A549 (cell line): Measurements from ENCODE around the gene LRFN4. TPM values are rescaled to one million over a fixed set of nuclear protein-coding genes. Genes with fewer than 3 reads are reported as not detected.
A peak's percentile ranks its signal among the peaks of the same experiment; 100 is the strongest.

Experiments used
- ATAC-seq, 2 experiments: fragments of 200-7000 bp in 1 of 2; fragments of >200 bp in 1 of 2; cut with Nextera tagmentation in 1 of 2; cut with Tn5 transposase in 1 of 2; 3 replicates each; pipeline versions ENCODE4 v1.8.0 to v1.9.1; 2018 to 2020; ENCODE audit warnings: mild to moderate bottlenecking in 1 of 2, moderate library complexity in 1 of 2
- CTCF ChIA-PET: fragments of 300-600 bp; sonication (Branson Sonifier 250); formaldehyde crosslinking; extraction: SDS; loops from one replicate; lab custom pipeline; 2021; ENCODE audit warnings: antibody characterized with exemption, inconsistent platforms; lab: Yijun Ruan, JAX
- POLR2A ChIA-PET: fragments of 350-600 bp; formaldehyde crosslinking; extraction: SDS; loops from one replicate; lab custom pipeline; 2021; ENCODE audit warnings: antibody characterized with exemption, inconsistent platforms; lab: Yijun Ruan, JAX
- DNase-seq, 2 experiments: peaks; one replicate each; pipeline versions ENCODE4 v3.0.0 to v3.0.0-alpha.2; 2011 to 2016; ENCODE audit warnings: low read depth in 1 of 2, low spot score in 1 of 2
- FAIRE-seq: peaks from 2 replicates; lab custom pipeline; 2011; peaks lifted over from hg19 to GRCh38; lab: Jason Lieb, UNC
- H3K27ac ChIP-seq, 2 experiments: fragments of >200 bp; sonication (Bioruptor Twin); formaldehyde crosslinking; 3 replicates each; pipeline ENCODE4 v1.5.1; 2016 to 2017
- H3K4me1 ChIP-seq: fragments of >200 bp; sonication (Bioruptor Twin); formaldehyde crosslinking; 3 replicates; pipeline ENCODE4 v1.6.1; 2016
- H3K4me2 ChIP-seq: fragments of >200 bp; sonication (Bioruptor Twin); formaldehyde crosslinking; 3 replicates; pipeline ENCODE4 v1.6.1; 2016
- H3K4me3 ChIP-seq: fragments of >200 bp; sonication (Bioruptor Twin); formaldehyde crosslinking; 3 replicates; pipeline ENCODE4 v1.5.1; 2016
- H3K9me3 ChIP-seq: fragments of >200 bp; sonication (Bioruptor Twin); formaldehyde crosslinking; 3 replicates; pipeline ENCODE4 v1.6.1; 2016
- BHLHE40 ChIP-seq: IDR thresholded peaks from 2 replicates; pipeline ENCODE4 v1.6.1; 2012; ENCODE audit warnings: low read depth, low read length, inconsistent platforms
- CHD2 ChIP-seq: fragments of 150-350 bp; IDR thresholded peaks from 2 replicates; pipeline ENCODE4 v1.6.1; 2014; ENCODE audit warnings: low read length; ENCODE audit not compliant: partially characterized antibody
- EHF ChIP-seq: fragments of 250-450 bp; sonication (Bioruptor Pico); IDR thresholded peaks from 2 replicates; pipeline ENCODE4 v1.5.0; 2020; ENCODE audit warnings: mild to moderate bottlenecking
- EHMT2 ChIP-seq: fragments of 200-600 bp; sonication (generic); IDR thresholded peaks from 2 replicates; pipeline ENCODE4 v1.6.1; 2016; ENCODE audit warnings: antibody characterized with exemption, low read depth, mild to moderate bottlenecking, moderate library complexity
- FOSB ChIP-seq: fragments of 250-450 bp; sonication (Bioruptor Pico); IDR thresholded peaks from 2 replicates; pipeline ENCODE4 v1.5.0; 2020; ENCODE audit warnings: mild to moderate bottlenecking, moderate library complexity
- JUNB ChIP-seq: fragments of >200 bp; sonication (Bioruptor Twin); formaldehyde crosslinking; IDR thresholded peaks from 2 replicates; pipeline ENCODE4 v1.6.1; 2016
- KDM1A ChIP-seq: fragments of 200-600 bp; sonication (generic); IDR thresholded peaks from 2 replicates; pipeline ENCODE4 v1.6.1; 2016; ENCODE audit warnings: low read depth, mild to moderate bottlenecking
- KDM5A ChIP-seq: fragments of 200-600 bp; sonication (generic); IDR thresholded peaks from 2 replicates; pipeline ENCODE4 v1.6.1; 2016; ENCODE audit warnings: antibody characterized with exemption, mild to moderate bottlenecking
- MAX ChIP-seq: IDR thresholded peaks from 2 replicates; pipeline ENCODE4 v1.6.1; 2012
- MAZ ChIP-seq: fragments of 150-350 bp; IDR thresholded peaks from 2 replicates; pipeline ENCODE4 v1.6.1; 2014; ENCODE audit warnings: antibody characterized with exemption, low read depth, low read length, borderline replicate concordance
- NR3C1 ChIP-seq: fragments of >200 bp; sonication (Bioruptor Twin); formaldehyde crosslinking; IDR thresholded peaks from 3 replicates; pipeline ENCODE4 v1.6.1; 2017
- PHF8 ChIP-seq: fragments of 200-600 bp; sonication (generic); IDR thresholded peaks from 2 replicates; pipeline ENCODE4 v1.6.1; 2016; ENCODE audit warnings: low read depth, mild to moderate bottlenecking, antibody characterized with exemption, moderate library complexity, borderline replicate concordance
- RAD21 ChIP-seq, 2 experiments: fragments of >200 bp in 1 of 2; sonication (Bioruptor Twin) in 1 of 2; formaldehyde crosslinking in 1 of 2; IDR thresholded peaks in 1 of 2; conservative IDR thresholded peaks in 1 of 2; 2 replicates in 1 of 2; 3 replicates in 1 of 2; pipeline ENCODE4 v1.6.1; 2012 to 2018; ENCODE audit warnings: inconsistent platforms in 1 of 2
- RNF2 ChIP-seq: fragments of 200-600 bp; sonication (generic); IDR thresholded peaks from 2 replicates; pipeline ENCODE4 v1.6.1; 2016; ENCODE audit warnings: low read depth, mild to moderate bottlenecking, antibody characterized with exemption, moderate library complexity, borderline replicate concordance
- SMC3 ChIP-seq: fragments of >200 bp; sonication (Bioruptor Twin); formaldehyde crosslinking; IDR thresholded peaks from 3 replicates; pipeline ENCODE4 v1.6.1; 2018; ENCODE audit warnings: inconsistent platforms
- TP53 ChIP-seq: fragments of 250-450 bp; sonication (Bioruptor Pico); IDR thresholded peaks from 2 replicates; pipeline ENCODE4 v1.5.0; 2021; ENCODE audit warnings: mild to moderate bottlenecking, moderate library complexity
- ZFP36 ChIP-seq: fragments of 450-650 bp; IDR thresholded peaks from 2 replicates; pipeline ENCODE4 v1.6.1; 2014; ENCODE audit warnings: borderline replicate concordance; ENCODE audit not compliant: partially characterized antibody
- WGBS: methylation state at CpG from one replicate; pipeline ENCODE4 v1.1.6; 2017; ENCODE audit errors: missing lambda C conversion rate; 5-methylcytosine and 5-hydroxymethylcytosine counted together
- polyA plus RNA-seq, 4 experiments: library from polyadenylated mRNA; depleted of rRNA in 3 of 4; stranded (reverse); fragments of >200 nt; fragmentation: RNase III in 1 of 4; extraction: RNeasy Plus Mini Kit Qiagen cat#74134 plus additional on column Dnase treatment in 1 of 4; gene quantifications; 2 replicates in 3 of 4; 3 replicates in 1 of 4; pipeline ENCODE4 v1.2.3, GENCODE V29; 2011 to 2017
- TF ChIP-seq, protein P1 (sequence below): fragments of 250-450 bp; sonication (Bioruptor Pico); IDR thresholded peaks from 2 replicates; pipeline ENCODE4 v1.5.0; 2020; ENCODE audit warnings: low read depth, mild to moderate bottlenecking, moderate library complexity
- TF ChIP-seq, protein P2 (sequence below): fragments of 450-650 bp; IDR thresholded peaks from 2 replicates; pipeline ENCODE4 v1.6.1; 2014; ENCODE audit warnings: antibody characterized with exemption

The LRFN4 gene
- polyA plus RNA-seq, 2 of the 4 experiments (the other 2 are of a cell fraction) = 8.8 to 50.0 TPM

DNA sequence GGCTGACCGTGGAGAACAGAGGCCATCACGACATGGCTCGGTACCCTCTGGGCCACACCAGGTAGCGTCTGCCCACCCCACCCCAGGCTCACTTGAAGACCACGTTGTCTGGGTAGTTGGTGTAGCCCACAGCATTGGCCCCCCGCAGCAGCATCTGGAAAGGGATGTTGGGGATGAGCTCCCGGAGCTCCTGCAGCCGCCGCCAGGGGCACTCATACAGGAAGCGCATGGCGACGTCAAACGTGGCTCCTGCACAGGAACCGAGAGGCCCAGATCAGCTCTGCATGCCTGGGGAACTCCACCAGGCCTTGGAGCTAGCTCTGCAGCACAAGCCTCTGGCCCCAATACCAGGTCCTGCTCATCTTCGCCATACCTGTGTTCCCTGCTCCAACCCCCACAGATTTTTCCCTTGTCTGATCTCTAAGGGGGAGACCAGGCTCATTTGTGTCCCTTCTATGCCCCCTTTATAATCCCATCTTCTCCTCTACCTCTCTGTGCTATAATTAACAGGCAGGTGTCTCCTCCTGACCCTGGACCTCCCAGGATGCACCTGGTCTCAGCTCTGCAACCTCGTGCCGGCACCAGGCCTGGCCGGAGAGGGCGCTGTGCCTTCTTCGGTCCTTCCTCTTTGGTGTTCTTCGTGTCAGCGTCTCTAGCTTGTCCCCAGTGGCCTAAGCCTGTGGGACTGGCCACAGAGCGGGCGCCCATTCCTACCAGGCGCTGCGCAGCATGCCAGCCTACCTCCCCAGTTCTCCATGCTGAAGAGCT lies 5.0 kb upstream of the LRFN4 start:
- H3K4me1 ChIP-seq = peaks cover 11% of the 10 kb centered on the region
- no peak for ATAC-seq
- 89% methylated on average over 24 of the region's 26 CpGs for WGBS

DNA sequence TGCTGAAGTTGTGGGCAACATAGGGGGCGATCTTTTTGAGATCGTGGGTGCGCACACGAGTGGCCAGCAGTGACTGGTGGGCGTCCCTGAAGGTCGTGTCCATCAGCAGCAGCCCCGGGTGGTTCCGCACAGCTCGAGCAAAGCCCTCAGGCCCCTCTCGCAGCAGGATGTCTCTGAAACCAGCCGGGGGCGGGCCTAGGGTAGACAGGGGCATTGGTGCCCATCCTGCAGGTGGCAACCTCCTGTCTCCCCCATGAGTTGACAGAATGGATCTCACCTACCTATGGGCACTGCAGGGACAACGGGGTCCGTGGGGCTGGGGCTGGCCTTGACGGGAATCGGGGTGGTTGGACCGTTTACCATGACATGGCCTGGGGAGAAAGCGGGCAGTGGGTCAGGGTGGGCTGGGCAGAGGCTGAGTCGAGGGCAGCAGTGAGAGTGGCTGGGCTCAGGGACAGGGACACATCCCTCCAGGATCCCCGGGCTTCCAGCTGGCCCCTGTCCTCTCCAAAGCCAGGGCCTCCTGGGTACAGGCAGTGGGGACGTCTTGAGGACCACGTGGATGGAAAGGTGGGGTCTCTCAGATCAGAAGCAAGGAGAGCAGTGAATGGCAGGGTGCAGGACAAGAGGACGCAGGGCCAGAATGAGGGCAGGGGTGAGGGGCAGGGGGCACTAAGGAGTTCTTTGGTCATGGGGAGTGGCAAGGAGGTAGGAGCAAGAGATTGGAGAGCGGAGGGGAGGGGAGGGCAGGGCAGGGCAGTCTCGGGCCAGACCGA lies 4.2 kb upstream of the LRFN4 start:
- Histone ChIP-seq H3K4me2 (no peak overlapping the region), H3K4me1 (peaks cover 12% of the 10 kb centered on the region), H3K4me3 (no peak overlapping the region), H3K27ac (no peak overlapping the region), H3K9me3 (no peaks in the 10 kb centered on the region)
- FAIRE-seq = no peak
- ChIA-PET CTCF (interaction anchor here (1.0 to 3.3 kb wide), 5 partner anchors 9 to 157 kb away, joined by 3 to 15 read pairs (median 8); partner anchors contain the start of gene RCE1), POLR2A (interaction anchor here (5.5 kb wide), 1 partner anchor 8 kb away, joined by 53 read pairs; the partner anchor contains the start of gene RCE1)
- no peak for ATAC-seq
- no peak for DNase-seq
- WGBS = 91% methylated on average over 24 of the region's 26 CpGs
- TF ChIP-seq PHF8 = no peak
- TF ChIP-seq RAD21 (conservative IDR thresholded peaks at IDR 0.05 in 1 of 2, IDR thresholded peaks at IDR 0.05 in 1 of 2) = no peak
- no peak for TF ChIP-seq CHD2
- TF ChIP-seq MAZ = no peak
- TF ChIP-seq BHLHE40 = no peak
- TF ChIP-seq, protein P1, sequence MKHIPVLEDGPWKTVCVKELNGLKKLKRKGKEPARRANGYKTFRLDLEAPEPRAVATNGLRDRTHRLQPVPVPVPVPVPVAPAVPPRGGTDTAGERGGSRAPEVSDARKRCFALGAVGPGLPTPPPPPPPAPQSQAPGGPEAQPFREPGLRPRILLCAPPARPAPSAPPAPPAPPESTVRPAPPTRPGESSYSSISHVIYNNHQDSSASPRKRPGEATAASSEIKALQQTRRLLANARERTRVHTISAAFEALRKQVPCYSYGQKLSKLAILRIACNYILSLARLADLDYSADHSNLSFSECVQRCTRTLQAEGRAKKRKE (CRISPR knock-in tag) = no peak
- no peak for TF ChIP-seq FOSB (CRISPR knock-in tag)
- TF ChIP-seq EHF (CRISPR knock-in tag) = no peak
- no peak for TF ChIP-seq EHMT2
- TF ChIP-seq, all 56 proteins: peak for 0

More for the DNA sequence above, 5.0 kb upstream of the LRFN4 start:
- peak in 1 of 2 experiments; percentile 43 for DNase-seq
- POLR2A ChIA-PET = interaction anchor here (1.3 to 5.5 kb wide), 2 partner anchors 7 to 32 kb away, joined by 5 to 53 read pairs; partner anchors contain the start of gene RCE1
- Histone ChIP-seq H3K27ac (no peak overlapping the region), H3K9me3 (no peaks in the 10 kb centered on the region), H3K4me2 (no peak overlapping the region), H3K4me3 (no peak overlapping the region)
- CTCF ChIA-PET = interaction anchor here (1.0 to 3.3 kb wide), 5 partner anchors 11 to 156 kb away, joined by 3 to 15 read pairs (median 3); no protein-coding TSS in a partner anchor
- TF ChIP-seq MAX = 0 out of 2 replicates have a peak, but pooled peaks have one; percentile 11
- TF ChIP-seq TP53 (CRISPR knock-in tag) = no peak
- TF ChIP-seq KDM1A = no peak
- no peak for TF ChIP-seq KDM5A
- no peak for TF ChIP-seq EHF (CRISPR knock-in tag)
- no peak for FAIRE-seq

- no peak overlapping the region for H3K4me2 ChIP-seq
- peaks cover 20% of the 10 kb centered on the region for H3K4me1 ChIP-seq
- ChIA-PET CTCF (interaction anchor here (0.7 to 3.4 kb wide), 8 partner anchors 10 to 160 kb away, joined by 3 to 16 read pairs (median 4); partner anchors contain the start of genes C11orf86 and RCE1), POLR2A (interaction anchor here (5.5 kb wide), 1 partner anchor 9 kb away, joined by 53 read pairs; the partner anchor contains the start of gene RCE1)
- 90% methylated on average over 26 of the region's 26 CpGs for WGBS
- DNase-seq (no peak), FAIRE-seq (no peak), ATAC-seq (no peak)
- TF ChIP-seq FOSB (CRISPR knock-in tag) (no peak), SMC3 (no peak), RNF2 (no peak), BHLHE40 (no peak), KDM5A (no peak), JUNB (no peak), ZFP36 (no peak), NR3C1 (no peak)
- TF ChIP-seq, protein P2, sequence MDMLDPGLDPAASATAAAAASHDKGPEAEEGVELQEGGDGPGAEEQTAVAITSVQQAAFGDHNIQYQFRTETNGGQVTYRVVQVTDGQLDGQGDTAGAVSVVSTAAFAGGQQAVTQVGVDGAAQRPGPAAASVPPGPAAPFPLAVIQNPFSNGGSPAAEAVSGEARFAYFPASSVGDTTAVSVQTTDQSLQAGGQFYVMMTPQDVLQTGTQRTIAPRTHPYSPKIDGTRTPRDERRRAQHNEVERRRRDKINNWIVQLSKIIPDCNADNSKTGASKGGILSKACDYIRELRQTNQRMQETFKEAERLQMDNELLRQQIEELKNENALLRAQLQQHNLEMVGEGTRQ = no peak
- no peaks in the 10 kb centered on the region for H3K9me3 ChIP-seq
- no peak overlapping the region for H3K4me3 ChIP-seq
- no peak overlapping the region; a peak in 1 of 6 replicates for H3K27ac ChIP-seq
Measured at GRCh38 chr11:66853242-66854229, 3.3 kb upstream of the LRFN4 start.
